ENCODE data around the gene PER2.

Gene PER2

DNA sequence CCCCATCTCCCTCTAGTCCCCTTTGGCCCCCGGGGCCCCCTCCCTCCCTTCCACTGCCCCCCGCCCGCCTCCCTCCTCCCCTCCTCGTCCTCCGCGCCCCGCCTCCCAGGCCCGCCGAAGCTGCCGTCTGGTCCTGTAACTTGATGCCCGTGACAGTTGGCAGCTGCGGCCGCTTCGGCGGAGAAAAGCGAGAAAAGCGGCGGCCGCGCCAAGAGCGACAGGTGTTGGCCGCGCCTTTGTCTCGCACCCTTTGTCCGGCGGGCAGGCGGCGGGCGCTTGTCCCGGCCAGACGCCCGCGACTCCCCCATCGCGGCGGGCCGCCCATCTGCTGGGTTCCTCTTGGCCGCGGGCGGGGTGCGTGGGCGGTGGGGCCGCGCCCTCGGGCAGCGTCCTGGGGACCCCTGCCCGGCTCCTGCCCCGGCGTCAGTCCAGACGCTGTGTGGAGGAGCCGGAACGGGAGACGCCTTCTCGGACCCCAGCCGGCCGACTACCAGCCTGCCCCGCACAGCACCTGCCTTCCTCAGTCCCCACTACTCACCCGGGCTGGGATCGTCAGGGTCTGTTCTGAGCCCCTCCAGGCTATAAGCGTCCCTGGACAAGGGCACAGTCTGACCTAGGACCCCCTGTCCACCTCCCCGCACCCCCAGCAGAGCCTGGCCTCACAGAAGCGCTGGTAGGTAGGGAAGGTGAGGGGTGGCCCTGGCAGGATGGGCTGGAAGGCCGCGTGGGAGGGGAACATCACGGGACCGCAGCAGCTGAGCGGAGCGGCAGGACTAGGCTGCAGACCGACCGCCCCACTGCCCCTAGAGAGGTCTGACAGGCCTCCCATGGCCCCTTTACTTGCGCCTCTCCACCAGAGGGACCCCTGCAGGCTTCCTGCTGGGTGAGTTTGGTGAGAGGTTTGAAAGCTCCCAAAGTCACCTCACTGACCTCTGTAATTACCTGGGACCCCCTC, 47.4 kb downstream of the PER2 start:
- H3K27ac Mint-ChIP-seq, result peak overlapping the region; percentile 45
- H3K4me3 Mint-ChIP-seq, result peak overlapping the region; percentile 77
- DNase-seq (ENCODE audit: low spot score in 2 of 2) (no peak), ATAC-seq (no peak)
- H3K4me1 Mint-ChIP-seq, result peaks cover 6% of the 10 kb centered on the region
- H3K36me3 Mint-ChIP-seq, result peaks cover 22% of the 10 kb centered on the region
- no peaks in the 10 kb centered on the region for H3K9me3 Mint-ChIP-seq

DNA sequence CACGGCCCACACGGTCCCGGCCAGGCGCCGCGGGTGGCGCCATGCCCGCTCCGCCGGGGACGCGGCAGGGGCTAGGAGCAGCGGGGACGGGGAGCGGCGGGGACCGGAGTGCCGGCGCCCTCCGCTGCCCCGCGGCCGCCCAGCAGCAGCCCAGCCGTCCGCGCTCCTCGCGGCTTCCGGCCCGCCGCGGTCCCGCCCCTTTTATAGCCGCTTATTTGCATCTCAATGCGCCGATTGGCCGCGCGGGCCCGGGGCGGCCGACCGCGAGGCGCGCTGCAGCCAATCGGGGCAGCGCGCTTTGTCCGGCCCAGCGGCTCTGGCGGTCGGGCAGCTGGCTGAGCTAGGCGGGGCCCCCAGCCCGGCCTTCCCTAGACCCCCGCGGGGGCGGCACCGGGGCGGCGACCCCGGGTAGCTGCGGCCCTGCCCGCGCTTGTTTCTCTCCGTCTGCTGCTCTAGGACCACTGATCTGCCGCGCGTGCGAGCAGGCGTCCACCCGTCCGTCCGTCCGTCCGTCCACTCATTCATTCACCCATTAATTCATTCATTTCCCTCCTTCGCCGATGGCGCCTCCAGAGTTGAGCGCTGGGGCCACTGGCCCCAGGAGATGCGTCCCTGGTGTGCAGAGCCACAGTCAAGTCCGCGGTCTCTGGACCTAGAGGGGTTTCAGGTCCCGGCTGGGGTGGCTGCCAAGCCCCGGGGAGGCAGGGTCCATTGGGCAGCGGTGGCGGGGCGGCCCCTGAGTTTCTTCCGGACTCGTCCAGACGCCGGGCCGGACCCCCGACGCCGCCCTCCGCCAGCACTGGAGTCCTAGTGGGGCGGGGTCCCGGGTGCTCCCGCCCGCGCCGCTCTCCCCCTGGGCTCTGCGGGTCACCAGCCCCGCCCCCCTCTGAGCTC, 48.3 kb downstream of the PER2 start, which contains the start of gene HES6:
Gene HES6 (minus strand): TSS at position 176 of the 894 bp plus-strand sequence. CDS start 133 bp downstream, at position 43.
- Mint-ChIP-seq H3K4me1 (peaks cover 6% of the 10 kb centered on the region), H3K36me3 (peaks cover 13% of the 10 kb centered on the region), H3K4me3 (peak within 1 kb of the TSS; percentile 77), H3K9me3 (no peaks in the 10 kb centered on the region), H3K27ac (peak within 1 kb of the TSS; percentile 33)
- DNase-seq (ENCODE audit: low spot score in 2 of 2) (peak; percentile 69 to 86), ATAC-seq (peak; percentile 89)

DNA sequence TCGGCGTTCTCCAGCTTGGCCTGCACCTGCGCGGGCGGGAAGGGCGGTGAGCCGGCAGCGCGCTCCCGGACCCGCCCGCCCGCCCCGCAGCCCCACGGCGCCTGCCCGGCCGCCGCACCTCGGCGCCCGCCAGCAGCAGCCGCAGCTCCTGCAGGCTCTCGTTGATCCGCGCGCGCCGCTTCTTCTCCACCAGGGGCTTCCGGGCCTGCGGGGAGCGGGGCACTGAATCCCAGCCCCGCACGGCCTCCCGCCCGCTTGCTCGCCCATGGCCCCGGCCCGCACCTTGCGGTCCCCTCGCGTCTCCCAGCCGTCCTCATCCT, 48.9 kb downstream of the PER2 start:
- H3K4me1 Mint-ChIP-seq, result peaks cover 6% of the 10 kb centered on the region
- peak overlapping the region; percentile 77 for H3K4me3 Mint-ChIP-seq
- ATAC-seq, result peak; percentile 33
- no peaks in the 10 kb centered on the region for H3K9me3 Mint-ChIP-seq
- DNase-seq (ENCODE audit: low spot score in 2 of 2), result no peak
- H3K36me3 Mint-ChIP-seq, result peaks cover 10% of the 10 kb centered on the region
- no peak overlapping the region for H3K27ac Mint-ChIP-seq

DNA sequence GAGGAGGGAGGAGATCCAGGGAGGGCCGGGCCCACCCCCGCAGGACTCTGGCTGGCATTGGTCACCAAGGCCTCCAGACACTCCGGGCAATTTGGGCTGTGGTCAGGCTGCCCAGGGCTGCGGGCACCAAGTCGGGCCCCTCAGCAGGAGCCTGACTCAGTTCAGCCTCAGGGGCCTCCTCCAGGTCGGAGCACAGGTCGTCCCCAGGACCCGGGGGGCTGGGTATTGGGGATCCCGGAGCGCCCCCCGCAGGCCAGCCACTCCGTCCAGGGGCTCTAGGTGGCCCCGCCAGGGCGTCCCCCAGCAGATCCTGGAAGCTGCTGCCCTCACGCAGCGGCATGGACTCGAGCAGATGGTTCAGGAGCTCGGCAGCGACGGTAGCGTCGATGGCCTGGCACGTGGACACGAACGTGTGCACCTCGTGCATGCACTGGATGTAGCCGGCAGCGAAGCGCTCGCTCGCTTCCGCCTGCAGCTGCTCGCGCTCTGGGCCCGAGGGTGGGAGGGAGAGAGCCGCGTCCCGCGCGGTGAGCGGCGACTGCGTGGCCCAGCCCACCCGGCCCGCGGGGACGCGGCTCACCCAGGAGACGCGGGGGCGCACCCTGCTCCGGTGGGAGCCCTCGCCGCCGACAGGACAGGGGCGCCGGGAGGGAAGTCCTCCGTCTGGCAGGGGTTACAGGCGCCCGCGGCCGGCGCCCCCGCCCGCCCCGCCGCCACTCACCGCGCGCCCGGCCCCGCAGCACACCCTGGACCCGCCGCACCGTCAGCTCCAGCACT, 49.5 kb downstream of the PER2 start:
- Mint-ChIP-seq H3K36me3 (peaks cover 6% of the 10 kb centered on the region), H3K4me1 (peaks cover 6% of the 10 kb centered on the region), H3K4me3 (peak overlapping the region; percentile 31), H3K9me3 (no peaks in the 10 kb centered on the region), H3K27ac (no peak overlapping the region)
- DNase-seq (ENCODE audit: low spot score in 2 of 2) (no peak), ATAC-seq (peak; percentile 43)

DNA sequence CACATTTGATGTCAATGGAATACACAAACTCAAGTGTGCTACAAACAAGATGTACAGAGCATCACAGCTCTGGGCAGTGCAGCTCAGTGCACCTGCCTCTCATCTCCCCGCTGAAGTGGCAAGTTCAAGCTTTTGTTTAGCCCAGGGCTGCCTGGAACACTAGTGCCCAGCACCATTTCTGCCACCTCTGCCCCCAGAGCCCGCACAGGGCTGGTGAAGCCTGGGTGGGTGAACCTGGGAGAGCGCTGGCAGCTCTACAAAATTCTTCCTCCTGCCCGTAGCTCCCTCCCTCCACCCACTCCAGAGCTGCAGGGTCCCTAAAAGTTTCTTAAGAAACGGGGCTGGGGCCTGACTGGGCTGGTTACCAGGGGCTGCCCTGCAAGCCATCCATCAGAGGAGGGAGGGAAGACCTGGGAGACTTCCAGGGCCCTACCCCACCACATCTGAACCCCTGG, 50.1 kb downstream of the PER2 start:
- Mint-ChIP-seq H3K36me3 (peaks cover 6% of the 10 kb centered on the region), H3K9me3 (no peaks in the 10 kb centered on the region), H3K27ac (no peak overlapping the region), H3K4me1 (peaks cover 11% of the 10 kb centered on the region), H3K4me3 (peak overlapping the region; percentile 31)
- ATAC-seq (no peak), DNase-seq (ENCODE audit: low spot score in 2 of 2) (no peak)

DNA sequence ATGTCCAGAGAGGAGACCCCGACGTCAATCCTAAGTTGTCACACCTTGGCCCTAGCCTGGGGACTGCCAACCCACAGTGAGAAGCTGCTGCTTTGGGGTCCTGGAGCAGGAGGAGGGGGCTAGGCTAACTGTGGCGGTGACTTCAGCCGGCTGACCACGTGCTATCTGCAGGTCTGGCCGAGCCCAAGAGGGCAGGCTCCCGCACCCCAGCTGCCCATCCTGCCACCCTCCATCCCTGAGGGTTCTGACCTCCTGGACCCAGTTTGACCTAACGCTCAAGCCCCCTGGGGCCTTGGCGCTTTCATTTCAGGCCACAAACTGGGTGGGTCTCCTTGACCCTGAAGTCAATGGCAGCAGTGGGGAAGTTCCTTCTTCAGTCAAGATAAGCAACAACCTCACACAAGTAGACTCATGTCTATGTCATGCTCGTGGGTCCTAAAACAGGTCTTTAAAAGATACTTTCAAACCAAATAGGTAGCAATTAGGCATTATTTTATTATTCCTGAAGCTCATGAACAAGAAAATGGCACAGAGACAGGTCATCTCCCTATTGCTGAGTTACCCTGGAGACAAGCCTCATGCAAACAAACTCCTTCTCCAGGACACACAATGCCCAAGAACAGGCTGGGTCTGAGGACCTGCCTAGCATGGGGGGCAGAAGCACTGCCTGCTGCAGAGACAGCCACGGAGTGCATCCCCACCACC, 50.8 kb downstream of the PER2 start:
- no peak for ATAC-seq
- Mint-ChIP-seq H3K4me3 (no peak overlapping the region), H3K9me3 (no peaks in the 10 kb centered on the region), H3K4me1 (peaks cover 11% of the 10 kb centered on the region), H3K27ac (no peak overlapping the region), H3K36me3 (peaks cover 6% of the 10 kb centered on the region)
- no peak for DNase-seq (ENCODE audit: low spot score in 2 of 2)

DNA sequence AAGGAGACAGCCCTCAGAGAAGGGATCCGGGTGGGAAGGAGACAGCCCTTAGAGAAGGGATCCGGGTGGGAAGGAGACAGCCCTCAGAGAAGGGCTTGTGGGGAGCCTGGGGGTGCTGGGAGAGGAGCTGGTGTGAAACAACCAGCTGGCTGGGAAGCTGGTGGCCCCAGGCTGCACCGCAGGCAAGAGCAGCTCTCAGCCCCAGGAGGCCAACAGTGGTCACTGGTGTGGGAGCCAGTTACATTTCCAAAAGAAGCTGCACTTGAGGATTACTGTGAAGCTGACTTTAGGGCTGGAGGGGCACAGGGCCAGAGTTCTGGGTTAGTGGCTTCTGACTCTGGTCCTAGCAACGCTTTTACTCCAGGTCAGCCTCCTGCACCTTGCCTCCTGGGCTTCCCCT, 51.8 kb downstream of the PER2 start:
- Mint-ChIP-seq H3K4me1 (peaks cover 15% of the 10 kb centered on the region), H3K36me3 (peaks cover 6% of the 10 kb centered on the region), H3K4me3 (no peak overlapping the region), H3K9me3 (no peaks in the 10 kb centered on the region), H3K27ac (no peak overlapping the region)
- DNase-seq (ENCODE audit: low spot score in 2 of 2), result no peak
- no peak for ATAC-seq

DNA sequence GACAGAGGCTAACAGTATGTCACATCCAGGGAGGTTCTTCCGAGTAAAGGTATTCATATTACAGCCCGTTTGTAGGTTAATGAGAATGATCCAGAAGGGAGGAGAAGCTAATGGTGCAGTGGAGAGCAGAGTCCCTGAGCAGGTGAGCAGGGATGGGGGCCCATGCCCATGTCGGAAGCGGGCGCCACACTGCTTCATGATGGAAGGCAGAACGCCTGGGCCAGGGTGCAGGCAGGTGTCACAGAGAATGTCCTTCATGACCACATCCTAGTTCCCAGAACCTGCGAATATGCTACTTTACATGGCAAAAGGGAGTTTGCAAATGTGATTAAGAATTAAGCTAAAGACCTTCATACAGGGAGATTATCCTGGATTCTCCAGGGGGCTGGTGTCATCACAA, 52.6 kb downstream of the PER2 start:
- H3K27ac Mint-ChIP-seq, result no peak overlapping the region
- peaks cover 22% of the 10 kb centered on the region for H3K4me1 Mint-ChIP-seq
- no peak for DNase-seq (ENCODE audit: low spot score in 2 of 2)
- H3K4me3 Mint-ChIP-seq, result no peak overlapping the region
- no peaks in the 10 kb centered on the region for H3K9me3 Mint-ChIP-seq
- no peak for ATAC-seq
- peaks cover 6% of the 10 kb centered on the region for H3K36me3 Mint-ChIP-seq

DNA sequence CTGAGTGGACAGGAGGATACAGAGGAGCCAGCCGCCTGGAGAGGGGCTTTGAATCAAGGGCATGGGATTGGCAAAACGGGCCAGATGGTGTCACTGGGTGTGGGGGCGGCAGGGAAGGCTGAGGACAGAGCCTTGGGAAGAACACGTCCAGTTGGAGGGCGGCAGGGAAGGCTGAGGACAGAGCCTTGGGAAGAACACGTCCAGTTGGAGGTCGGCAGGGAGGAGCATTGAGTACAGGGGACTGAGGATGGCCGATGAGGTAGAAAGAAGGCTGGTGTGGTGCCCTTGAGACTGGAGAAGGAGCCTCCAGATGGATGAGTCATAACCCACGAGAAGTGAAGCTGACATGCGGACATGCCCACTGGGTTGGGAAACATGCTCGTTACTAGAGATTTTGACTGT, 53.1 kb downstream of the PER2 start:
- Mint-ChIP-seq H3K4me1 (peaks cover 25% of the 10 kb centered on the region), H3K36me3 (peaks cover 4% of the 10 kb centered on the region), H3K9me3 (no peaks in the 10 kb centered on the region), H3K4me3 (no peak overlapping the region), H3K27ac (no peak overlapping the region)
- DNase-seq (ENCODE audit: low spot score in 2 of 2), result no peak
- ATAC-seq, result no peak

DNA sequence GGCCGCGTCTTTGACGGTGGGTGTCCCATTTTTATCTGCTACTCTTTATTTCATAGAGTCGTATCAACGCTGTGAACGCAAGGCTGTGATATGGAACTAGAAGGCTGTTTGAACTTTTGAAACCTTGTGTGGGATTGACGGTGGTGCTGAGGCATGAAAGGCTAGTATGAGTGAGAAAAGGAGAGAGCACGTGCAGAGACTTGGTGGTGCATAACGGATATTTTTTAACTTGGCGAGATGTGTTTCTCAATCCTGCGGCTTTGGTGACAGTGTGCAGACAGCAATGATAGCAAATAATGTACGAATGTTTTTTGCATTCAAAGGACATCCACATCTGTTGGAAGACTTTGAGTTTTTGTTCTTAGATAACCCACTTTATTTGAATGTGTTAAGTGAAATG, 54.8 kb downstream of the PER2 start:
- H3K4me1 Mint-ChIP-seq, result peaks cover 31% of the 10 kb centered on the region
- DNase-seq (ENCODE audit: low spot score in 2 of 2) (no peak), ATAC-seq (no peak)
- no peaks in the 10 kb centered on the region for H3K9me3 Mint-ChIP-seq
- no peak overlapping the region for H3K27ac Mint-ChIP-seq
- H3K36me3 Mint-ChIP-seq, result no peaks in the 10 kb centered on the region
- peak overlapping the region; percentile 61 for H3K4me3 Mint-ChIP-seq

DNA sequence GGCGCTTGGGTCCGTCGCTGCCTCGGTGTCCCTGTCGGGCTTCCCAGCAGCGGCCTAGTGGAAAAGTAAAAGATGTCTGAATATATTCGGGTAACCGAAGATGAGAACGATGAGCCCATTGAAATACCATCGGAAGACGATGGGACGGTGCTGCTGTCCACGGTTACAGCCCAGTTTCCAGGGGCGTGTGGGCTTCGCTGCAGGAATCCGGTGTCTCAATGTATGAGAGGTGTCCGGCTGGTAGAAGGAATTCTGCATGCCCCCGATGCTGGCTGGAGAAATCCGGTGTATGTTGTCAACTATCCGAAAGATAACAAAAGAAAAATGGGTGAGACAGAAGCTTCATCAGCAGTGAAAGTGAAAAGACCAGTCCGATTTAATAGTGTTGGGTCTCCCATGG, 56.6 kb downstream of the PER2 start:
- no peaks in the 10 kb centered on the region for H3K9me3 Mint-ChIP-seq
- H3K36me3 Mint-ChIP-seq, result no peaks in the 10 kb centered on the region
- peaks cover 38% of the 10 kb centered on the region for H3K4me1 Mint-ChIP-seq
- no peak for DNase-seq (ENCODE audit: low spot score in 2 of 2)
- peak overlapping the region; percentile 74 for H3K27ac Mint-ChIP-seq
- no peak for ATAC-seq
- H3K4me3 Mint-ChIP-seq, result peak overlapping the region; percentile 82

DNA sequence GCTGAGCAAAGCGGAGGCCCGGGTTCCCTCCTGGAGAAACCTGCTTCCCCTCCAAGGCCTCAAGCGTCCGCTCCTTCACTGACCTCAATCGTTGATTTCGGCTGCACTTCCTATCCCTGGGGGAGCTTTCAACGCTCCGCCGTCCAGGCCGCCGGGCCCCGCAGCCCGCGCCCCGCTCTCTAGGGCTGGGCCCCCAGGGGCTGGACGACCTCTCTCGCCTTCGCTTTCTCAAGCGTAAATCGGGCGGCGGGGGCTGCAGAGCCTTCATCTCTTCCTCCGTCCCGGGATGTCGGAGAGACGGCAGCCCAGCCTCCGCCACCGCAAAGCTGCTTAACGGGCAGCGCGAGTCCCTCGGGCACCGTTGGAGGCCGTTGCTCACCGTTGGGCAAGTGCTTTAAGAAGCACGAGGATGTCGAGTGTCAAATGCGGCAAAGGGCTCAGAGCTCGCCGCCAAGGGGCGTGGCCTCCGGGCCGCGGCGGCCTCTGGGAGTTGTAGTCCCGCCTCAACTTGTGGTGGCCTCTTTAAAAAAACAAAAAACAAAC, 57.1 kb downstream of the PER2 start:
- H3K36me3 Mint-ChIP-seq, result no peaks in the 10 kb centered on the region
- peak; percentile 90 for ATAC-seq
- DNase-seq (ENCODE audit: low spot score in 2 of 2), result peak; percentile 61 to 84
- peaks cover 38% of the 10 kb centered on the region for H3K4me1 Mint-ChIP-seq
- H3K9me3 Mint-ChIP-seq, result no peaks in the 10 kb centered on the region
- peak overlapping the region; percentile 82 for H3K4me3 Mint-ChIP-seq
- peak overlapping the region; percentile 74 for H3K27ac Mint-ChIP-seq

DNA sequence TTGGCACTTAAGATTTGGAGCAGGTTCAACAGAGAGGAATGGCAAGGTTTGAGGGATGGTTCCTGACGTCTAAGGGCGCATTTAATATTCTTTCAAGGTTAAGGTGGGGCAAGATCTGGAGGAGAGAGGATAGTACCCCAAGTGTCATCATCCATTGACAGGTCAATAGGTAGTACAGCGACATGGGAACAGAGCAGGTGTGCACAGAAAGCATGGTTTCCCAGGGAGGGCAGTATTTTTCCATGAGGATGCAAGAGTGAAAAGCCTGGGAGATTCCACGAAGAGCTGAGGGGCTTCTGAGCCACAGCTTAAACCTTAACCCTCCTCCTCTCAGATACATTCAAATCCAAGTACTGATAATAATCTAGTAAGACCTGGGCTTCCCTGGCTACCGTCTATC, 57.7 kb downstream of the PER2 start:
- H3K4me1 Mint-ChIP-seq, result peaks cover 38% of the 10 kb centered on the region
- H3K4me3 Mint-ChIP-seq, result peak overlapping the region; percentile 82
- H3K27ac Mint-ChIP-seq, result no peak overlapping the region
- no peaks in the 10 kb centered on the region for H3K36me3 Mint-ChIP-seq
- no peaks in the 10 kb centered on the region for H3K9me3 Mint-ChIP-seq
- no peak for DNase-seq (ENCODE audit: low spot score in 2 of 2)
- ATAC-seq, result no peak

DNA sequence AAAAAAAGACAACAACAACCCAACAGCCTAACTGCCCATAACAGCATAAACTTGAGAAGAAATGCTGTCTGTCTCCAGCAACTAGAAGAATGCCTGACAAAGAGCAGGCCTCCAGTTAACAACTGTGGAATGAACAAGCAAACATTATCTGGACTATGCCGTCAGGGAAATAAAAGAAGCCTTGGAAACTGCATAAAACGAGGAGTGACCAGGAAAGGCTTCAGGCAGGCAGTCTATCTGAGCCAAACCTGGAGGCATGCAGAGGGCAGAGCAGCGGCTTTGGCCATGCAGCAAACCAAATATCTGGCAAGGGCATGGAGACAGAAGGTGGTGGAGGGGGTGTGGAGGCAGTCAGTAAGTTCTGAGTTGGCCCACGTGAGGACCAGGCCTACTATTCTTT, 59.7 kb downstream of the PER2 start:
- peaks cover 8% of the 10 kb centered on the region for H3K36me3 Mint-ChIP-seq
- no peaks in the 10 kb centered on the region for H3K9me3 Mint-ChIP-seq
- H3K4me3 Mint-ChIP-seq, result no peak overlapping the region
- no peak overlapping the region for H3K27ac Mint-ChIP-seq
- DNase-seq (ENCODE audit: low spot score in 2 of 2) (no peak), ATAC-seq (no peak)
- H3K4me1 Mint-ChIP-seq, result peaks cover 36% of the 10 kb centered on the region

Measured in stimulated activated effector memory CD8-positive, alpha-beta T cell treated with anti-CD3 and anti-CD28 coated beads, Interleukin-12 subunit alpha, Interleukin-12 subunit beta, amount 100 ng/mL, for 72 hours (primary cell).